NT2/D1 (cell line): ENCODE measurements around the gene KLF13.

ENCODE experiments used
- DNase-seq: peaks from one replicate; pipeline ENCODE4 v3.0.0-alpha.2; 2011; ENCODE audit warnings: low read depth, low spot score
- H3K27me3 ChIP-seq: 2 replicates; pipeline ENCODE4 v1.6.0; 2011; ENCODE audit warnings: mild to moderate bottlenecking; ENCODE audit not compliant: insufficient read length, insufficient read depth
- H3K36me3 ChIP-seq: 2 replicates; pipeline ENCODE4 v1.6.1; 2011; ENCODE audit warnings: mild to moderate bottlenecking, low read length, mixed read lengths; ENCODE audit not compliant: insufficient read depth, insufficient read length
- H3K4me1 ChIP-seq: 2 replicates; pipeline ENCODE4 v1.5.1; 2011; ENCODE audit not compliant: insufficient read depth, insufficient read length
- H3K4me3 ChIP-seq: 2 replicates; pipeline ENCODE4 v1.5.1; 2011; ENCODE audit warnings: low read depth; ENCODE audit not compliant: insufficient read length
- H3K9ac ChIP-seq: 2 replicates; pipeline ENCODE4 v1.6.0; 2011; ENCODE audit warnings: low read depth; ENCODE audit not compliant: insufficient read length
- H3K9me3 ChIP-seq: 2 replicates; pipeline ENCODE4 v1.5.1; 2011; ENCODE audit warnings: mild to moderate bottlenecking, low read length; ENCODE audit not compliant: insufficient read depth
- SUZ12 ChIP-seq: IDR thresholded peaks from 2 replicates; pipeline ENCODE4 v1.6.1; 2011; ENCODE audit not compliant: insufficient read length, insufficient read depth; ENCODE audit errors: extremely low read depth
- YY1 ChIP-seq: IDR thresholded peaks from 2 replicates; pipeline ENCODE4 v1.6.1; 2011; ENCODE audit not compliant: insufficient read length, insufficient read depth
- ZNF274 ChIP-seq: IDR thresholded peaks from 2 replicates; pipeline ENCODE4 v1.6.1; 2011; ENCODE audit warnings: mild to moderate bottlenecking, low read depth, low read length

KLF13 gene

DNA sequence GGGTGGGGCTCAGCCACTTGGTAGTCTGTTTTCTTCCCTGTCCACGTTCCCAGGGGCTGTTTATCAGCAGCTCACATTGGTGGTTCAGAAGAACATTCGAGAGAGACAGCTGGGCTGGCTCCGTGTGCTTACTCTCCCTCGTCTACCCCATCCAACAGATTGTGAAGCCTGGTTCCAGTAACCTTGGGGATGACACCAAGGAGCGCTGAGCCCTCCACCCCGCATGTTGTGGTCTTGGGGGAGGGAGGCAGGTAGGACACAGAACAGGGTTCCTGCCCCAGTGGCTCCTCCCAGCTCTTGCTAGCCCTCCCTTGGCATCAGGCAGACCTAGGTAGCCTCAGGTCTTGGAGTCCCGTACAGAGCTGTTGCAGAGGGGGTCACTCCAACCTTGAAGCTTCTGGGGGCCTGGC lies 33.1 kb downstream of the KLF13 start:
- H3K9me3 ChIP-seq: no peaks in the 10 kb centered on the region
- H3K36me3 ChIP-seq: no peaks in the 10 kb centered on the region
- peaks cover 20% of the 10 kb centered on the region for H3K4me1 ChIP-seq
- H3K4me3 ChIP-seq: no peak overlapping the region
- no peak for TF ChIP-seq YY1
- TF ChIP-seq ZNF274: no peak
- peak overlapping the region; percentile 10 for H3K9ac ChIP-seq
- H3K27me3 ChIP-seq: no peaks in the 10 kb centered on the region
- no peak for DNase-seq

GRCh38 chr15:31360158-31360561 lies 33.5 kb downstream of the KLF13 start:
- Histone ChIP-seq H3K27me3 (no peaks in the 10 kb centered on the region), H3K9ac (peak overlapping the region; percentile 10), H3K9me3 (no peaks in the 10 kb centered on the region), H3K4me3 (no peak overlapping the region), H3K36me3 (no peaks in the 10 kb centered on the region), H3K4me1 (peaks cover 24% of the 10 kb centered on the region)
- DNase-seq: no peak
- TF ChIP-seq ZNF274 (no peak), SUZ12 (no peak), YY1 (no peak)

GRCh38 chr15:31360843-31361763 lies 34.5 kb downstream of the KLF13 start:
- Histone ChIP-seq H3K9ac (peak overlapping the region; percentile 50), H3K4me1 (peaks cover 26% of the 10 kb centered on the region)

DNA sequence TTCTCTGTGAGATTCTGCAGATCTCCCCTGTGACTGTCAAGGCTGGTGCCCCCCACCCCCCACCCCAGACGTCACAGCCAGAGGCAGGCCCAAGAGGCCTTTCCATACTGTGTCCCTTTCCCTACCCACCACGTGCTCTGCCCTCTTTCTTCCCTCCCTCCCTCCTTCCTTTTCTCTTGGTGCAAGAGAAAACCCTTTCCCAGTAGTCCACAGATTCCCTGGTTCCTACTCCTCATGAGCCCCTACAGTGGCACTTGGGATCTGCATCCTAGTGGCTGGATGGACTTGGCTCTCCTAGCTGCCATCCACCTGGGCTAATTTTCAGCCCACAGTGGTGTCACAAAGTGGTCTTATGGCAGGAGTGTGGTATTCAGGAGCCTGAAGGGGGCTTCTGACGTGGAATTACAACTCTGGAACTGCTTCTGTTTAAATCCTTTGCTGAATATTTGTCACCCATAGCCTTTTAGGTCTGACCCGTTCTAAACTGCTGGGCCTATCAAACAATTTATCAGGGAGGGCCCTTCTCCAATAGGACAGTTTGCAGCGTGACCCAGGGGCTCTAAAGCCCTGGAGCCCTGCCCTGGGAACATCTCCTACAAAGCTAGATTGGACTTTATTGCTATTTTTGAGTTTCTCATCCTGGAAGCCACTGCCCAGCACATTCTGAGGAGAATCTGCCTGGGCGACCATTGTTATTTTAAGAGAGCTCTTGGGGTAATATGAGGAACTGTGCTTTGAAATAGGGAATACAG lies 35.3 kb downstream of the KLF13 start:
- DNase-seq: no peak
- Histone ChIP-seq H3K9ac (no peak overlapping the region), H3K36me3 (no peaks in the 10 kb centered on the region)

More at GRCh38 chr15:31360843-31361763, 34.5 kb downstream of the KLF13 start:
- no peaks in the 10 kb centered on the region for H3K27me3 ChIP-seq
- no peaks in the 10 kb centered on the region for H3K36me3 ChIP-seq
- TF ChIP-seq ZNF274: no peak
- no peak for TF ChIP-seq SUZ12
- no peak for TF ChIP-seq YY1
- H3K4me3 ChIP-seq: no peak overlapping the region
- no peaks in the 10 kb centered on the region for H3K9me3 ChIP-seq
- no peak for DNase-seq

DNA sequence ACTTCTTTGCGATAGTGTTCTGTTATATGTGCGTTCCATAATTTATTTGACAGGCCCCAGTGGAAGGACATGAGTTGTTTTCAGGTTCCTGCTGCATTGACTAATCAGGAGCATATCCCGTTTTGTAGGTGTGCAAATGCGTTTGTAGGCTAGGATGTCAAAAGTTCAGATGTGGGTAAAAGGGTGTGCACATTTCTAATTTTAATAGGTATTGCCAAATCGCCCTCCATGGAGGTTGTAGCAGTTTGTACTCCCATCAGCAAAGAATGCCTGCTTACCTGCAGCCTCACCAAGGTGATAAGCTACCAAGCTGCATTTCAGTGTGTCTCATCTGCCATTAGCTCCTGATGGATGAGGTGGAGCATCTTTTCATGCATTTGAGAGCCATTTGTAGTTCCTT lies 36.3 kb downstream of the KLF13 start:
- Histone ChIP-seq H3K27me3 (no peaks in the 10 kb centered on the region), H3K9me3 (no peaks in the 10 kb centered on the region), H3K9ac (no peak overlapping the region), H3K36me3 (no peaks in the 10 kb centered on the region), H3K4me1 (peaks cover 29% of the 10 kb centered on the region), H3K4me3 (no peak overlapping the region)
- no peak for DNase-seq
- TF ChIP-seq ZNF274 (no peak), YY1 (no peak), SUZ12 (no peak)

More for the DNA sequence above, 35.3 kb downstream of the KLF13 start:
- no peaks in the 10 kb centered on the region for H3K9me3 ChIP-seq
- peaks cover 27% of the 10 kb centered on the region for H3K4me1 ChIP-seq
- no peaks in the 10 kb centered on the region for H3K27me3 ChIP-seq
- H3K4me3 ChIP-seq: no peak overlapping the region
- TF ChIP-seq YY1 (no peak), SUZ12 (no peak), ZNF274 (no peak)

- no peak overlapping the region for H3K4me3 ChIP-seq
- H3K27me3 ChIP-seq: no peaks in the 10 kb centered on the region
- DNase-seq: no peak
- peaks cover 11% of the 10 kb centered on the region; the same call in 1 of the 2 replicates for H3K9me3 ChIP-seq
- TF ChIP-seq YY1: no peak
- TF ChIP-seq ZNF274: no peak
- TF ChIP-seq SUZ12: no peak
- no peaks in the 10 kb centered on the region for H3K36me3 ChIP-seq
- no peak overlapping the region for H3K9ac ChIP-seq
- peaks cover 26% of the 10 kb centered on the region for H3K4me1 ChIP-seq
Observed at GRCh38 chr15:31364301-31365031, 37.8 kb downstream of the KLF13 start.

GRCh38 chr15:31365032-31365654 lies 38.5 kb downstream of the KLF13 start:
- Histone ChIP-seq H3K4me1 (peaks cover 22% of the 10 kb centered on the region), H3K9ac (peak overlapping the region; percentile 67), H3K9me3 (peaks cover 17% of the 10 kb centered on the region; the same call in 1 of the 2 replicates), H3K36me3 (no peaks in the 10 kb centered on the region), H3K4me3 (no peak overlapping the region), H3K27me3 (no peaks in the 10 kb centered on the region)
- no peak for DNase-seq
- TF ChIP-seq SUZ12 (no peak), YY1 (no peak), ZNF274 (no peak)
